ENCODE measurements around the gene SUSD3.
"Not testable (repeated sequence)": the region's sequence is repeated elsewhere in the genome, so short reads cannot be mapped to it uniquely, and the experiment has no call there.

Gene SUSD3

DNA sequence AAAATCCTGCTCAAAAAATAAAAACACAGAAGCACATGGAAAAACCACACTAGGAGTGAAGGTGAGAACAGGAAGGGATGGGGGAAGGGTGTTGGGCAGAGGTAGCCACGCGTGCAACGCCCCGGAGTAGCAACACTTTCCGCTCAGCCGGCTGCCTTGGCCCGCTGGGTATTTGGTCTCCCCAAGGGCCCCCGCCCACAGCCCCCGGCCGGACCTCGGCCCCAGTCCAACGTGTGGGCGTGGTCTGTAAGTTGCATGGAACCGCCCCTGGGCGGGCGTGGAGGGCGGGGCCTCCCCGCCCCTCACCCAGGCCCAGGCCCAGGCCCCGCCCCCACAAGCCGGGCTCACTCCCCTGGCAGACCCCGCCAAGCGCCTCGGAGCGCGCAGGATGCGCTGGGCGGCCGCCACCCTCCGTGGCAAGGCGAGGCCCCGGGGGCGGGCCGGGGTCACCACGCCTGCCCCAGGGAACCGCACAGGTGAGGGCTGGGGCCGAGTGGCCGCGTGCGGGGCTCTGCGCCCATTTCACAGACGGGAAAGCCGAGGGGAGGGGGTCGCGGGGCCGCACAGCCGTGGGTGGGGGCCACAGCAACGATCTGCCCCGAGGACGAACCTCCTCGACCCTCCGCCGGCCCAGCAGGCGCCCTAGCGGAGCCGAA is at the start of gene SUSD3:
Gene SUSD3 (plus strand): TSS at position 347 of the 656 bp plus-strand sequence. CDS start 42 bp downstream, at position 389.
- no peak for DNase-seq (ENCODE audit: low read depth in 2 of 2)

DNA sequence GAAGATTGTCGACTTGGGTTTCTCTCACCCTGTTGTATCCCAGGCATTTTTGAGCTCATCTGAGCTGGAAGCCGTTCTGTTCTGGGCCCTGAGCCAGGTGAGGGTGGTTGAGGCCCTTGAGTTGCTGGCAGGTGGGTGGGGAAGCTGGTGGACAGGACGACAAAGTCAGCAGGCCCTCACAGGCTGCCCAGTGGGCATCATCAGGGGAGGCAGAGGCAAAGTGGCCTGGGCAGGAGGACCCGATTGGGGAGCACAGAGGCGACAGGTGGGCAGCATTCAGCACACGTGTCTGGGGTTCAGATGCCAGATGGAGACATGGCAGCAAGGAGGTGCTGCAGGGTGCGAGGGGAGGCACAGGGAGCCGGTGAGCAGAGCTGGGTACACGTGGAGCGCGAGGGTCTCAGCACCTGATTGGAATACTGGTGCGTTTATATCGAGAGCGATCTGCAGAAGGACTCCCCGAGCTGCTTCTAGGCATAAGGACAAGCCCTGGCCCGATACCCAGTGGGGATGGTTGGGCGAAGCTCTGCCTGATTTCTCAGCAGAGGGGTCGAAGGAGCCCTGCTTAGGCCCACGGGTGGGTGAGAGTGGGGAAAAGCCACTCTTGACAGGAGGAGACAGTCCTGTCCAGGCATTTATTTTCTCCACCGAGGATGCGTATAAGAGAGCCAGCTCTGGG is 49.0 kb upstream of the SUSD3 start:
- DNase-seq (ENCODE audit: low read depth in 2 of 2) = no peak

- DNase-seq (ENCODE audit: low read depth in 2 of 2) = no peak
Observed at GRCh38 chr9:93010056-93010455, 48.4 kb upstream of the SUSD3 start.

- DNase-seq (ENCODE audit: low read depth in 2 of 2) = no peak
Observed at GRCh38 chr9:93010704-93011103, 47.8 kb upstream of the SUSD3 start.

DNA sequence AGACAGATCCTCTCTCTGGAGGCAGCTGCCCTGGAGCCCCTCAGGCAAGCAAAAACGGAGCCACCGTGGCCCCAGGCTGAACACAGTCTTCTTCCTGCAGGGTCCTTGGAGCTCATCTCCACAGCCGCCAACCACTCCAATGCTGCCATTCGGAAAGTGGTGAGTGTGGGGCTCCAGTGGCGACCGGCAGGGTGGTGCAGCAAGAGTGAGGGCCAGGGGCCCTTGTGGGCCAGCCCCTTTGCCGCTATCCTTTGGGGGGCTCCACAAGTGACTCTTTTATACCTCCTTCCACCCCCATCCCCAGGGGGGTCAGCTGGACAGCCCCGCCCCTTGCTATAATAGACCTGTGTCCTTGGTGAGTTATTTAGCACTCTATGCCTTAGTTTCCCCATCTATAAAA is 47.4 kb upstream of the SUSD3 start:
- no peak for DNase-seq (ENCODE audit: low read depth in 2 of 2)

DNA sequence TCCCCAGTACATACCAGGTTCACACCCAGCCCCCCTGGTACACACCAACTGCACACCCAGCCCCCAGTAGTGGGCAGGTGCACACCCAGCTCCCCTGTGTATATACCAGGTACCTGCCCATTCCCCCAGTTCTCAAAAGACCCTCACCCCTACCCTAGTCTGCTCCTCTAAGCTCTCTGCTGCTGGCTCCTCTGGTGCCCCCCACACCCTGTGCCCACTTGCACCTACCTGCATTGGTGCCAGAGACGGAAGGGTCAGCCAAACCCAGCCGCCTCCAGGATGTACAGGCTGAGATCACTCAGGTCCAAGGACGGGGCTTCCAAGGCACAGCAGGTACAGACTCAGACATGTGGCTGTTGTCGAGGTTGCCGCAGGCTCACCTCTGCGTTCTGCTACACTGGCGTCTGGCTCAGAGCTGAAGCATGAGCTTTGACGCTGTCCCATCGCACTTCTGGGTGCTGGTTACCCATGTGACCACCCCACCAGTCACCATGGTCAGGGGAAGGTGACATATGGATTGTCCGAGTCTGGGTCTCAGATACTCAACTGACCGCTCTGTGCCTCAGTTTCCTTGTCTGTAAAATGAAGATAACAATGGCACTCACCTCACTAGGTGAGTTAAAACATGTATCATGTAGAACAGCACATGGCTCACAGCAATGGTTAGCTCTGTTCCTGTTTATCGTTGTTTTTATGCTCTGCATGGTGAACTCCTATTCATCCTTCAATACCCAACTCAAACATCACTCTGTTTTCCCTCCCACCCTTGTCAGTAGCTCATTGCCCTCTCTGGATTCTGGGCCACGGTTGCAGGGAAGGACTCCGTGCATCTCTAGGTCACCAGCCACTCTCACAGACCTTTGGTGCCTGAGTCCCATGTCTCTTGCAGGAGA is 45.3 kb upstream of the SUSD3 start:
- no peak for DNase-seq (ENCODE audit: low read depth in 2 of 2)

GRCh38 chr9:93013856-93014582 is 44.5 kb upstream of the SUSD3 start:
- no peak for DNase-seq (ENCODE audit: low read depth in 2 of 2)

DNA sequence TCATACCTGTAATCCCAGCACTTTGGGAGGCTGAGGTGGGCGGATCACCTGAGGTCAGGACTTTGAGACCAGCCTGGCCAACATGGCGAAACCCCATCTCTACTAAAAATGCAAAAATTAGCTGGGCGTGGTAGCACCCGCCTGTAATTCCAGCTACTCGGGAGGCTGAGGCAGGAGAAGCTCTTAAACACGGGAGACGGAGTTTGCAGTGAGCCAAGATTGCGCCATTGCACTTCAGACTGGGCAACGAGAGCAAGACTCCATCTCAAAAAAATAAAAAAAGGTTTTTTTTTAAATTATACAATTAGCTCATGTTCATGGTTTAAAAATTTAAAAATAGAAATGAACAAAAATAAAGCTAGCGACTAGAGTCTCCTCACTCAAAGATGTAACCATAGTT is 43.3 kb upstream of the SUSD3 start:
- DNase-seq (ENCODE audit: low read depth in 2 of 2) = not testable (repeated sequence)

GRCh38 chr9:93017621-93018020 is 40.9 kb upstream of the SUSD3 start:
- no peak for DNase-seq (ENCODE audit: low read depth in 2 of 2)

GRCh38 chr9:93020151-93020550 is 38.4 kb upstream of the SUSD3 start:
- DNase-seq (ENCODE audit: low read depth in 2 of 2) = no peak

- no peak for DNase-seq (ENCODE audit: low read depth in 2 of 2)
Observed at GRCh38 chr9:93020771-93021670, 37.5 kb upstream of the SUSD3 start.

DNA sequence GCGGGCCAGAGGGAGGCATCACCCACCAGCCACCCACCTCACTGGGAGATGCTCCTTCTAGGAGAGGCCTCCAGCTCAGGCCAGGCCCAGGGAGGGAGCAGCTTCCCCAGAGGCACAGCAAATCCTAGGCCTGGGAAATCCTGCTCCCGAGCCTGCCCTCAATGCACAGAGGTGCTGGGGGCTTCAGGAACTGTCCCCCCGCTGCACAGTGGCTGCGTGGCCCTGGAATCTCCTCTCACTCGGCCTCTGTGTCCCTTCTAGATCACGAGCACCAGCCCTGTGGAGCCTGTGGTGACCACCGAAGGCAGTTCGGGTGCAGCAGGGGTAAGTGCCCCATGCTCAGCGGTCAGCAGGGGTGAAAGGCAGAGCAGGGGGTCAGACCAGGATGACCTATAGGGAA is 36.4 kb upstream of the SUSD3 start:
- no peak for DNase-seq (ENCODE audit: low read depth in 2 of 2)

DNA sequence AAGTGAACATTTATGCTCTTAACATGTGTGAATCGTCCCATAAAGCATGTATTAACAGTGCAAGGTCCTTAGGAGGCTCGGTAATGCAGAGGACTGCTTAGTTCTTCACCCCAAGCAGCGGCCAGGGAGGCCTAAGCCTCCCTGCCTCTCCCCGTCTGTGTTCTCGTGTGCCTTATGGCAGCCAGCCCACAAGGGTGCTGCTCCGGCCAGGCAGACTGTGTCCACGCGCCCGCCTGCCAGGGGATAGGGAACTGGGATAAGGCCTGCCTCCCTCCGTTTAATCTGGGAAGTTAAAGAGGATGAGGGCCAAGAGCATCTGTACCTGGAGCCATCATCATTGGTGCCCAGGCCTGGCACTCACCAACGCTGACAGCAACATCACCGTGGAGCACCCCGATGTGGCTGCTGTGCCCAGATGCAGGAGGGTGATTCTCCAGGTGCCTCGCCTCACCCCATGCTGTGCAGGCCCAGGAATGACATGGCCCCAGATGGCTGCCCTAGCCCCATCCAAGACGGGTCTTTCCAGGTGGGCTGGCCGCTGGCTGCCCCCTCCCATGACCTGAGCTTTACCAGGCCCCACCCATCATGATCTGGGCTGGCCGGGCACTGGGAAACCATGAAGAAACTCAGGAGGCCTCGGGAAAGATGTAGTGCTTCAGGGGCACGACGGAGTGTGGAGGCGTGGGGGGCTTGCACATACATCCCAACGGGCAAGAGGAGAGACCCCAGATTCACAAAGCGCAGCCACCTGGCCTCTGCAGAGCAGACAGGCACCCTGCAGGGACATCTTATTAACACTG is 35.6 kb upstream of the SUSD3 start:
- no peak for DNase-seq (ENCODE audit: low read depth in 2 of 2)

- DNase-seq (ENCODE audit: low read depth in 2 of 2) = no peak
Observed at GRCh38 chr9:93023521-93023815, 35.0 kb upstream of the SUSD3 start.

DNA sequence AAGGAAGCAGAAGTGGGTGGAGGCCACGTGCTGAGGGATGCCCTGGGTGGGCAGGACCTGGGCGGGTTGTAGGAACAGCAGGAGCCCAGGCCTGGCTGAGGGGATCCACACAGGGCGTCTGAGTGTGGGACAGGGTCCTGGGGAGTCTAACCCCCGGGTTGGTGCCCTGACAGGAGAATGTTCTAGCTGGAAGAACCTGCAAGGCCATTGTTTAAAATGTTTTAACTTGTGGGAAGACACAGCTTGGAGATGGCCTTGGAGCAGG is 33.9 kb upstream of the SUSD3 start:
- DNase-seq (ENCODE audit: low read depth in 2 of 2) = no peak

- DNase-seq (ENCODE audit: low read depth in 2 of 2) = no peak
Observed at GRCh38 chr9:93024986-93025630, 33.4 kb upstream of the SUSD3 start.

DNA sequence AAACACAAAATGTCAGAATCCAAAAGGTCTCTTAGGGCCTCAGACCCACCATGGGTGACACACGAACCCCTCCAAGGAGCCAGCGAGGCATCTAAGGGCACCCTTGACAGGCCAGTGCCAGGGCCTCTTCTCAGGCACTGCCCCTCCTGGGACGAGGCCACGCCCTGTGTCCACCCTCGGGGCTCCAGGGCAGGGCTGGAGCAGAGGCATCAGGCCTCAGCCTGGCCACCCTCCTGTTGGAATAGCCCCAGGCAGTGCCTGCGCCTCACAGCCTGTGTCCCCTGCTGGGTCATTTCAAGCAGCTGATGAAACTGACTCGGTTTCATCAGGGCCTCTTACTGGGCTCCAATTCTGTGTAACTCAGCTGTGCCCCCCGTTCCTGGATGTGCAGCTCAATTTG is 32.8 kb upstream of the SUSD3 start:
- DNase-seq (ENCODE audit: low read depth in 2 of 2) = no peak

GRCh38 chr9:93026640-93027039 is 31.9 kb upstream of the SUSD3 start:
- DNase-seq (ENCODE audit: low read depth in 2 of 2) = no peak

DNA sequence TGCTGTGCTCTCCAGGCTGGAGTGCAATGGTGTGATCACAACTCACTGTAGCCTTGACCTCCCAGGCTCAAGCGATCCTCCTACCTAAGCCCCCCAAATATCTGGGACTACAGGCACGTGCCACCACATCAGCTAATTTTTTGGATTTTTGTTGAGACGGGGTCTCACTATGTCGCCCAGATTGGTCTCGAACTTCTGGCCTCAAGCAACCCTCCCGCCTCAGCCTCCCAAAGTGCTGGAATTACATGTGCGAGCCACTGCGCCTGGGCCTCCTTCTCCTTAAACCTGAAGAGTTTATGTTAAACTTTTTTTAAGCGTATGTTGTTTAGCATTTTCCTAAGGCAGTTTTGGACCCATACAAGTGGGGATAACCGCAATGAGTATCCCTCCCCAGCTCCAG is 30.8 kb upstream of the SUSD3 start:
- DNase-seq (ENCODE audit: low read depth in 2 of 2) = no peak

GRCh38 chr9:93028448-93029006 is 30.0 kb upstream of the SUSD3 start:
- DNase-seq (ENCODE audit: low read depth in 2 of 2) = no peak
